ENCODE results near the gene RBP5.

GRCh38 chr12:7161811-7162210, 33.1 kb upstream of the RBP5 start:
- TF ChIP-seq, protein P1, sequence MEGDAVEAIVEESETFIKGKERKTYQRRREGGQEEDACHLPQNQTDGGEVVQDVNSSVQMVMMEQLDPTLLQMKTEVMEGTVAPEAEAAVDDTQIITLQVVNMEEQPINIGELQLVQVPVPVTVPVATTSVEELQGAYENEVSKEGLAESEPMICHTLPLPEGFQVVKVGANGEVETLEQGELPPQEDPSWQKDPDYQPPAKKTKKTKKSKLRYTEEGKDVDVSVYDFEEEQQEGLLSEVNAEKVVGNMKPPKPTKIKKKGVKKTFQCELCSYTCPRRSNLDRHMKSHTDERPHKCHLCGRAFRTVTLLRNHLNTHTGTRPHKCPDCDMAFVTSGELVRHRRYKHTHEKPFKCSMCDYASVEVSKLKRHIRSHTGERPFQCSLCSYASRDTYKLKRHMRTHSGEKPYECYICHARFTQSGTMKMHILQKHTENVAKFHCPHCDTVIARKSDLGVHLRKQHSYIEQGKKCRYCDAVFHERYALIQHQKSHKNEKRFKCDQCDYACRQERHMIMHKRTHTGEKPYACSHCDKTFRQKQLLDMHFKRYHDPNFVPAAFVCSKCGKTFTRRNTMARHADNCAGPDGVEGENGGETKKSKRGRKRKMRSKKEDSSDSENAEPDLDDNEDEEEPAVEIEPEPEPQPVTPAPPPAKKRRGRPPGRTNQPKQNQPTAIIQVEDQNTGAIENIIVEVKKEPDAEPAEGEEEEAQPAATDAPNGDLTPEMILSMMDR (IDR thresholded peaks at IDR 0.05; ENCODE audit: low read depth, low read length, missing input control), result no peak
- TF ChIP-seq EGR1 (IDR thresholded peaks at IDR 0.05; ENCODE audit: low read depth in 2 of 2) (peak in 1 of 2 donors; percentile 42), RAD21 (IDR thresholded peaks at IDR 0.05) (no peak), TAF1 (conservative IDR thresholded peaks at IDR 0.05) (no peak), MAX (IDR thresholded peaks at IDR 0.05) (peak; percentile 59), HNF4G (IDR thresholded peaks at IDR 0.05) (no peak)
- TF ChIP-seq, protein P2, sequence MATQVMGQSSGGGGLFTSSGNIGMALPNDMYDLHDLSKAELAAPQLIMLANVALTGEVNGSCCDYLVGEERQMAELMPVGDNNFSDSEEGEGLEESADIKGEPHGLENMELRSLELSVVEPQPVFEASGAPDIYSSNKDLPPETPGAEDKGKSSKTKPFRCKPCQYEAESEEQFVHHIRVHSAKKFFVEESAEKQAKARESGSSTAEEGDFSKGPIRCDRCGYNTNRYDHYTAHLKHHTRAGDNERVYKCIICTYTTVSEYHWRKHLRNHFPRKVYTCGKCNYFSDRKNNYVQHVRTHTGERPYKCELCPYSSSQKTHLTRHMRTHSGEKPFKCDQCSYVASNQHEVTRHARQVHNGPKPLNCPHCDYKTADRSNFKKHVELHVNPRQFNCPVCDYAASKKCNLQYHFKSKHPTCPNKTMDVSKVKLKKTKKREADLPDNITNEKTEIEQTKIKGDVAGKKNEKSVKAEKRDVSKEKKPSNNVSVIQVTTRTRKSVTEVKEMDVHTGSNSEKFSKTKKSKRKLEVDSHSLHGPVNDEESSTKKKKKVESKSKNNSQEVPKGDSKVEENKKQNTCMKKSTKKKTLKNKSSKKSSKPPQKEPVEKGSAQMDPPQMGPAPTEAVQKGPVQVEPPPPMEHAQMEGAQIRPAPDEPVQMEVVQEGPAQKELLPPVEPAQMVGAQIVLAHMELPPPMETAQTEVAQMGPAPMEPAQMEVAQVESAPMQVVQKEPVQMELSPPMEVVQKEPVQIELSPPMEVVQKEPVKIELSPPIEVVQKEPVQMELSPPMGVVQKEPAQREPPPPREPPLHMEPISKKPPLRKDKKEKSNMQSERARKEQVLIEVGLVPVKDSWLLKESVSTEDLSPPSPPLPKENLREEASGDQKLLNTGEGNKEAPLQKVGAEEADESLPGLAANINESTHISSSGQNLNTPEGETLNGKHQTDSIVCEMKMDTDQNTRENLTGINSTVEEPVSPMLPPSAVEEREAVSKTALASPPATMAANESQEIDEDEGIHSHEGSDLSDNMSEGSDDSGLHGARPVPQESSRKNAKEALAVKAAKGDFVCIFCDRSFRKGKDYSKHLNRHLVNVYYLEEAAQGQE (IDR thresholded peaks at IDR 0.05), result peak; percentile 65

Measured in liver (tissue), 3 donors.